Osteoblast (primary cell): ENCODE data around the gene PHOX2A. TPM values are rescaled to one million over a fixed set of nuclear protein-coding genes. Genes with fewer than 3 reads are reported as not detected.

ENCODE experiments used
- DNase-seq: peaks from one replicate; pipeline ENCODE4 v3.0.0; 2011; ENCODE audit warnings: low spot score, mixed read lengths; ENCODE audit not compliant: insufficient read length; ENCODE audit errors: missing footprints
- H2AFZ ChIP-seq: 2 replicates; pipeline ENCODE4 v1.6.0; 2011; ENCODE audit warnings: mild to moderate bottlenecking, low read length
- H3K27ac ChIP-seq: 2 replicates; pipeline ENCODE4 v1.5.1; 2011; ENCODE audit warnings: mild to moderate bottlenecking, low read depth, low read length, moderate library complexity
- H3K27me3 ChIP-seq: 2 replicates; pipeline ENCODE4 v1.6.0; 2012; ENCODE audit warnings: mild to moderate bottlenecking, control low read depth, inconsistent platforms, low read length, moderate library complexity; ENCODE audit not compliant: insufficient read depth
- H3K36me3 ChIP-seq: 2 replicates; pipeline ENCODE4 v1.5.1; 2011; ENCODE audit warnings: mild to moderate bottlenecking, low read length, control low read depth, moderate library complexity; ENCODE audit not compliant: insufficient read depth
- H3K4me1 ChIP-seq: 2 replicates; pipeline ENCODE4 v1.5.1; 2011; ENCODE audit warnings: mild to moderate bottlenecking, low read length, control low read depth, moderate library complexity; ENCODE audit not compliant: insufficient read depth
- H3K4me2 ChIP-seq: 2 replicates; pipeline ENCODE4 v1.6.0; 2011; ENCODE audit warnings: mild to moderate bottlenecking, low read length; ENCODE audit not compliant: insufficient read depth
- H3K4me3 ChIP-seq: fragments of 200-600 bp; sonication (generic); 3 replicates; pipeline ENCODE4 v1.5.1; 2012; ENCODE audit warnings: mild to moderate bottlenecking, low read length, inconsistent platforms; ENCODE audit not compliant: insufficient read depth
- H3K79me2 ChIP-seq: 2 replicates; pipeline ENCODE4 v1.6.0; 2012; ENCODE audit warnings: mild to moderate bottlenecking, low read length, control low read depth, inconsistent platforms; ENCODE audit not compliant: insufficient read depth
- H3K9me3 ChIP-seq: 2 replicates; pipeline ENCODE4 v1.5.1; 2011; ENCODE audit warnings: low read depth, low read length, control low read depth
- H4K20me1 ChIP-seq: 2 replicates; pipeline ENCODE4 v1.6.0; 2012; ENCODE audit warnings: mild to moderate bottlenecking, low read length, control low read depth; ENCODE audit not compliant: insufficient read depth
- total RNA-seq: library from RNA; depleted of rRNA; stranded (reverse); fragments of >200 nt; gene quantifications from 2 replicates; pipeline ENCODE4 v1.2.3, GENCODE V29; 2012
- TF ChIP-seq, protein P1 (sequence below): IDR thresholded peaks from 2 replicates; pipeline ENCODE4 v1.5.1; 2011; ENCODE audit warnings: mild to moderate bottlenecking, low read depth, low read length, moderate library complexity; ENCODE audit errors: extremely low read depth

The PHOX2A gene
- total RNA-seq, 1 donor: not detected

GRCh38 chr11:72189455-72190250 is 54.3 kb downstream of the PHOX2A start:
- no peaks in the 10 kb centered on the region for H3K9me3 ChIP-seq
- H4K20me1 ChIP-seq: no peaks in the 10 kb centered on the region
- no peaks in the 10 kb centered on the region for H3K36me3 ChIP-seq
- H3K79me2 ChIP-seq: no peaks in the 10 kb centered on the region
- H3K27me3 ChIP-seq: no peaks in the 10 kb centered on the region
- no peak overlapping the region for H2AFZ ChIP-seq
- no peak overlapping the region for H3K4me3 ChIP-seq
- TF ChIP-seq, protein P1, sequence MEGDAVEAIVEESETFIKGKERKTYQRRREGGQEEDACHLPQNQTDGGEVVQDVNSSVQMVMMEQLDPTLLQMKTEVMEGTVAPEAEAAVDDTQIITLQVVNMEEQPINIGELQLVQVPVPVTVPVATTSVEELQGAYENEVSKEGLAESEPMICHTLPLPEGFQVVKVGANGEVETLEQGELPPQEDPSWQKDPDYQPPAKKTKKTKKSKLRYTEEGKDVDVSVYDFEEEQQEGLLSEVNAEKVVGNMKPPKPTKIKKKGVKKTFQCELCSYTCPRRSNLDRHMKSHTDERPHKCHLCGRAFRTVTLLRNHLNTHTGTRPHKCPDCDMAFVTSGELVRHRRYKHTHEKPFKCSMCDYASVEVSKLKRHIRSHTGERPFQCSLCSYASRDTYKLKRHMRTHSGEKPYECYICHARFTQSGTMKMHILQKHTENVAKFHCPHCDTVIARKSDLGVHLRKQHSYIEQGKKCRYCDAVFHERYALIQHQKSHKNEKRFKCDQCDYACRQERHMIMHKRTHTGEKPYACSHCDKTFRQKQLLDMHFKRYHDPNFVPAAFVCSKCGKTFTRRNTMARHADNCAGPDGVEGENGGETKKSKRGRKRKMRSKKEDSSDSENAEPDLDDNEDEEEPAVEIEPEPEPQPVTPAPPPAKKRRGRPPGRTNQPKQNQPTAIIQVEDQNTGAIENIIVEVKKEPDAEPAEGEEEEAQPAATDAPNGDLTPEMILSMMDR: no peak
- peaks cover 4% of the 10 kb centered on the region for H3K4me1 ChIP-seq
- no peak overlapping the region for H3K4me2 ChIP-seq
- DNase-seq: no peak
- H3K27ac ChIP-seq: no peak overlapping the region

Other genes with a start within 250 kb of the PHOX2A start
- 4.0 and 4.4 TPM in 2 replicates for gene IL18BP, start 245.3 kb downstream of the PHOX2A start, total RNA-seq
- gene NUMA1, start 163.6 kb downstream of the PHOX2A start, total RNA-seq: 176 and 182 TPM in 2 replicates
- 5.1 and 6.2 TPM in 2 replicates for gene LRRC51, start 163.3 kb downstream of the PHOX2A start, total RNA-seq
- 131 and 138 TPM in 2 replicates for gene LAMTOR1, start 140.9 kb downstream of the PHOX2A start, total RNA-seq
- not detected in 2 replicates for gene TOMT, start 138.3 kb downstream of the PHOX2A start, total RNA-seq
- gene ANAPC15, start 131.5 kb downstream of the PHOX2A start, total RNA-seq: 21.7 and 23.0 TPM in 2 replicates
- gene FOLR3, start 108.5 kb downstream of the PHOX2A start, total RNA-seq: 0.88 and 1.1 TPM in 2 replicates
- gene FOLR1, start 52.0 kb downstream of the PHOX2A start, total RNA-seq: under 0.01 and 0.36 TPM in 2 replicates
- gene FOLR2, start 27.4 kb downstream of the PHOX2A start, total RNA-seq: not detected in 2 replicates
- gene INPPL1, start 19.4 kb downstream of the PHOX2A start, total RNA-seq: 86.5 and 92.2 TPM in 2 replicates
- 18.9 and 20.3 TPM in 2 replicates for gene CLPB, start 190.4 kb upstream of the PHOX2A start, total RNA-seq